GM12874 (cell line): Measurements from ENCODE around the gene DCTN1.

ENCODE experiments used
- CTCF ChIP-seq: IDR thresholded peaks from 2 replicates; pipeline ENCODE4 v1.5.1; 2011; ENCODE audit warnings: low read depth, mild to moderate bottlenecking, control low read depth, low read length, moderate library complexity; ENCODE audit not compliant: insufficient read depth

DCTN1 gene

GRCh38 chr2:74347303-74347702, 32.8 kb downstream of the DCTN1 start:
- TF ChIP-seq CTCF = no peak

- TF ChIP-seq CTCF = no peak
These were observed 34.7 kb downstream of the DCTN1 start for GRCh38 chr2:74345272-74345943.

GRCh38 chr2:74343316-74343715, 36.8 kb downstream of the DCTN1 start, which contains the start of gene SLC4A5:
Gene SLC4A5, minus strand, starts transcription at chr2:74343416. Its CDS starts 28,393 bp downstream, at chr2:74315023.
- TF ChIP-seq CTCF = no peak

GRCh38 chr2:74334931-74335333, 45.2 kb downstream of the DCTN1 start:
- peak; percentile 88 for TF ChIP-seq CTCF

GRCh38 chr2:74333896-74334586, 46.1 kb downstream of the DCTN1 start:
- no peak for TF ChIP-seq CTCF

- TF ChIP-seq CTCF = peak; percentile 39
These were observed 46.9 kb downstream of the DCTN1 start for GRCh38 chr2:74333175-74333574.

DNA sequence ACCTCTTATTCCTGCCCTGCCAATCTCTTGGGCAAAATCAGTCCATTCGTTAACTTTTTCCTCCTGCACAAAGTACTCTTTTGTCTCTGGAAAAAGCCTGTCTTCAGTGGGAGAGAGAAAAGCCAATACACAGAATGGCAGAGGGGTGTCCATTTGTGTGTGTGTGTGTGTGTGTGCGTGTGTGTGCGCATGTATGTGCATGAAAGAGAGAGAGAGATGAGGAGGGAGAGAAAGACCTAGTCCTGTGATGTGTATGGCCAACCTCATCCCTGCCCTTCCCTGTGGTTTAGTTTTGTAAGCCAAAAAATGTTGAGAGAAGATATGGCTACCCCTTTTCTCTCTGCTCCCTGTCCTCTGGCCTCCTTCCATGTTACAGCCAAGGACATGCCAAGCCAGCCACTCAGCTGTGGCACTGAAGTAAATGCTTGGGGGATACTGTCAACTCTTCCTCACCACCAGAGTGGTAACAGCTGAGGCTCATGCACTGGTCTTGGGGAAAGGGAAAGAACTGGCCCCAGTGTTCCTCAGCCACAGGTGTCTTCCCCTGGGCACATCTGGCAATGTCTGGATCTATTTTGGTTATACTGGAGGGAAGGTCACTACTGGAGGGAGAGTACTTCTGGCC, 47.4 kb downstream of the DCTN1 start:
- TF ChIP-seq CTCF = no peak
